Skeletal muscle tissue (tissue), 4 donors: ENCODE measurements around the gene TNRC18. TPM values are rescaled to one million over a fixed set of nuclear protein-coding genes. Genes with fewer than 3 reads are reported as not detected.

Experiments used
- H3K27ac ChIP-seq: one replicate; pipeline ENCODE4 v1.7.0; 2013; ENCODE audit warnings: mild to moderate bottlenecking, low read depth, low read length, inconsistent platforms
- H3K27me3 ChIP-seq, 3 donors: one replicate each; pipeline ENCODE4 v1.7.0; 2013; ENCODE audit warnings: low read length in 3 of 3; ENCODE audit not compliant: control insufficient read depth in 3 of 3, insufficient read depth in 3 of 3
- H3K36me3 ChIP-seq, 3 donors: one replicate each; pipeline ENCODE4 v1.7.0; 2013; ENCODE audit warnings: low read length in 3 of 3; ENCODE audit not compliant: control insufficient read depth in 3 of 3, insufficient read depth in 3 of 3
- H3K4me1 ChIP-seq, 3 donors: one replicate each; pipeline ENCODE4 v1.7.0; 2013; ENCODE audit warnings: low read length in 3 of 3, mild to moderate bottlenecking in 3 of 3; ENCODE audit not compliant: control insufficient read depth in 3 of 3, insufficient read depth in 3 of 3
- H3K4me3 ChIP-seq, 3 donors: one replicate each; pipeline ENCODE4 v1.7.0; 2013; ENCODE audit warnings: low read length in 3 of 3
- H3K9ac ChIP-seq, 3 donors: one replicate each; pipeline ENCODE4 v1.7.0; 2013; ENCODE audit warnings: low read length in 3 of 3, mild to moderate bottlenecking in 3 of 3, moderate library complexity in 2 of 3, low read depth in 1 of 3
- H3K9me3 ChIP-seq, 3 donors: one replicate each; pipeline ENCODE4 v1.7.0; 2013; ENCODE audit warnings: low read length in 3 of 3; ENCODE audit not compliant: control insufficient read depth in 3 of 3
- total RNA-seq: library from RNA; depleted of rRNA; stranded (reverse); fragments of >200 nt; gene quantifications from one replicate; pipeline ENCODE4 v1.2.3, GENCODE V29; 2014
- donor health status: Osteomylitis.

Gene TNRC18
- total RNA-seq, 1 donor from 2014 or later = 25.6 TPM

DNA sequence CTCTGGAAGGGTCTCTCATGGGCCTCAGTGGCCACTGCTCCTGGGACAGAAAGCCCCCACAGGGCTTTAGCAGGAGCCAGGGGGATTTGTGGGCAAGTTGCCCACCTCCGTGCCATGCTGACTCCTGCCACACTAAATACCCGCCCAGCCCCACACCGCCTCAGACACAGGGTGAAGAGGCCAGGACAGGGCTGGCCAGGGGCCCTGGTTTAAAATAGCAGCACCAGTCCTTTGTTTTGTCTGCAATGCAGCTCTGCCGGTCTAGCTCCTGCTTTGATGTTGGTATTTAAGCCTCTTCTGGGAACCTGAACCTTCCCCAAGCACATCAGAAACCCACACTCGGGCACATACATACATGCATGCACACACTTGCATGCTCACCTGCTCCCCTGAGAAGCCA is 14.4 kb upstream of the TNRC18 start:
- Histone ChIP-seq H3K36me3 (peaks cover 2 to 5% (median 3%) of the 10 kb centered on the region in 3 donors), H3K4me1 (peaks cover 0 to 11% (median 9%) of the 10 kb centered on the region in 3 donors), H3K27ac (no peak overlapping the region), H3K9me3 (peaks cover 0 to 4% (median 0%) of the 10 kb centered on the region in 3 donors), H3K4me3 (no peak overlapping the region), H3K9ac (peak overlapping the region in 1 of 3 donors; percentile 64), H3K27me3 (no peaks in the 10 kb centered on the region)

DNA sequence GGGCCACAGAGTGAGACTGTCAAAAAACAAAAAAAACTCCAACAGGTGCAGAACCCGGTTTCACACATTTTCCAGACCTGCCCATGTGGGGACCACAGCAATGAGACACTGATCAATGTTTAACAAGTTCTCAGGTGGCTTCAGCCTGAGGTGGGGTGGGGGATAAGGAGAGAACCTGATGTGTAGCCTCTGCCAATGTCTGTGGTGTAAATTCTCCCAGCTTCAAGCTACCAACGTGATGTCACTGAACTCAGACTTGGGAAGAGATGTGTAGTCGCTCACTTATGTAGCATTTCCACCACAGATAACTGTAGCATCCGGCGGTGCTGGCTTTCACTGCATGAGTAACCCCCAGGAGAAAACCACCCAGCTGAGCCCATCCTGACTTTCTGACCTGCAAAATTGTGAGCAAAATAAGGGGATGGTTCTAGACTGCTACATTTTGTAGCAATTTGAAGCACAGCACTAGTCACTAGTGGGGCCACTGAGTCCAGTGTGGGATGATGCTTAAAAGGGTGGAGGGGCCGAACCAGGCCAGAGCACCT is 13.8 kb upstream of the TNRC18 start:
- Histone ChIP-seq H3K9ac (peak overlapping the region in 1 of 3 donors; percentile 64), H3K36me3 (peaks cover 2 to 7% (median 3%) of the 10 kb centered on the region in 3 donors), H3K9me3 (peaks cover 0 to 4% (median 0%) of the 10 kb centered on the region in 3 donors), H3K4me3 (no peak overlapping the region), H3K27me3 (no peaks in the 10 kb centered on the region), H3K27ac (no peak overlapping the region), H3K4me1 (peaks cover 0 to 9% (median 6%) of the 10 kb centered on the region in 3 donors)

DNA sequence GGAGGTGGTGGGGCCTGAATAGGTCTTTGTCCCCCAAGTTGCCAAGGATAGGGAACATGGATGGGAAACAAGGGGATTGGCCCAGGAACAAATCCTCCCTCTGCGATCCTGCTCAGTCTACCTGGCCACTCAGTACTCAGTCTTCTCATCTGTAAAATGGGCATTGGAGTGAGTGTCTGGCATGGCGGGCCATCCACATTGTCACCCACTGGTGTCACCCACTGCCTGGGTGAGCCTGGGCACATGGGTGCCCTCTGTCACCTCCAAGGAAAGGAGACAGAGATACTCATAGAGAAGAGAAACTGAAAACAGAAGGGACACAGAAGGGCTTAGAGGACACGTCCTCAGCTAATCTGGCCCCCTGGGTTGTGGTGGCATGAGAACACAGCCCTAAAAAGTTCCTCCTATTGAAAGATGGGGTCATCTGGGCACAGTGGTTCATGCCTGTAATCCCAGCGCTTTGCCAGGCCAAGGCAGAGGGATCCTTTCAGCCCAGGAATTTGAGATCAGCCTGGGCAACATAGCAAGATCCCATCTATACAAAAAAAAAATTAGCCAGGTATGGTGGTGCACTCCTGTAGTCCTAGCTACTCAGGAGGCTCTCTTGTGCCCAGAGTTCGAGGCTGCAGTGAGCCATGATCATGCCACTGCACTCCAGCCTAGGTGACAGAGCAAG is 12.5 kb upstream of the TNRC18 start:
- no peaks in the 10 kb centered on the region for H3K27me3 ChIP-seq
- peaks cover 2 to 7% (median 3%) of the 10 kb centered on the region in 3 donors for H3K36me3 ChIP-seq
- H3K4me1 ChIP-seq = peaks cover 0 to 9% (median 6%) of the 10 kb centered on the region in 3 donors
- no peak overlapping the region for H3K27ac ChIP-seq
- H3K9me3 ChIP-seq = peaks cover 0 to 4% (median 0%) of the 10 kb centered on the region in 3 donors
- no peak overlapping the region for H3K9ac ChIP-seq
- H3K4me3 ChIP-seq = no peak overlapping the region

DNA sequence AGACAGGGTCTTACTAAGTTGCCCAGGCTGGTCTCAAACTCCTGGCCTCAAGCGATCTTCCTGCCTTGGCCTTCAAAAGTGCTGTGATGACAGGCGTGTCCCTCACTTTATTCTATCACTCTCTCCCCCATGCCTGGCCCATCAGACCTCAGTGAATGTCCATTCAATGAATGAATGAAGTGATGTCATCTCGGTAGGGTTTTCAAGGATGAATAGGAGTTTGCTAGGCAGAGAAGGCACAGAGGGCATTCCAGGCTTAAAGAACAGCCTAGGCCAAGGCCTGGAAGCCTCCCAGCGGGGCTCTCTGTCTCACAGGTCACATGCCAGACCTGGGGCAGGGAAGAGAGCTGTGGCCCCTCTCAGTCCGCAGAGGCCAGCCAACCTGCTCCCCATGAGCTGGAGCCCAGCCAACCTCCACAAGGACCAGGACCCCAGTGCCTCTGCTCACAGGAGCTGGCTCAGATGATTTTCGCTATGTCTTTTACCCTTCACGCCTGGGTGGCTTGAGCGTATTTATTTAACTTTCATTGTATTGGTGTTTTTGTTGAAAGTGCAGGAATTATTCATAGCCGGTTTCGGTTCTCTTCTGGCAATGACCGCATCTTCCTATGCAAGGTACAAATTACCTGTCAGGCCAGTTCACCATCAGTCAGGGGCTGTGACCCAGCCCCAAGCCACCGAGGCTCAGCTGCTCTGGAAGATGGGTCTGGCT is 11.8 kb upstream of the TNRC18 start:
- H3K27ac ChIP-seq = no peak overlapping the region
- peaks cover 0 to 4% (median 0%) of the 10 kb centered on the region in 3 donors for H3K9me3 ChIP-seq
- no peaks in the 10 kb centered on the region for H3K27me3 ChIP-seq
- H3K36me3 ChIP-seq = peaks cover 2 to 7% (median 3%) of the 10 kb centered on the region in 3 donors
- peaks cover under 1 to 9% (median 9%) of the 10 kb centered on the region in 3 donors for H3K4me1 ChIP-seq
- H3K4me3 ChIP-seq = no peak overlapping the region
- no peak overlapping the region for H3K9ac ChIP-seq

DNA sequence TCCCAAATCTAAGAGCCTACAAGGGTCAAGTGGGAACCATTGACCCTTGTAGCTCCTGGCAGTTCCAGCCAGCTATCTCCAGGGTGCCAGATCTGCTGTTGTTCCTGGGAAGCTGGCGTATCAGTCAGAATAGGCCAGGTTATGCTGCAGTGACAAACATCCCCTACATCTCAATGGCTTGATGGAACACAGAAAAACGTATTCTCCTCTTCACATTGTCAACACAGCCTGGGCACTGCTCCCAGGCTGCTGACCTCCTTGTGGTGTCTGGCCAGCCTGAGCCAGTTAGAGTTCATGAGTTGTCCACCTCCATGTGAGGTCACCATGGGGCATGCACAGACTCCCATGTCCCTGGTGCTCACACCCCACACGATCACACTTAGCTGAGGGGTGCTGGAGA is 9.5 kb upstream of the TNRC18 start:
- Histone ChIP-seq H3K27me3 (no peaks in the 10 kb centered on the region), H3K4me3 (no peak overlapping the region), H3K36me3 (peaks cover 2 to 7% (median 3%) of the 10 kb centered on the region in 3 donors), H3K27ac (no peak overlapping the region), H3K9me3 (peaks cover 0 to 4% (median 0%) of the 10 kb centered on the region in 3 donors), H3K9ac (no peak overlapping the region), H3K4me1 (peaks cover 22 to 28% (median 27%) of the 10 kb centered on the region in 3 donors)

DNA sequence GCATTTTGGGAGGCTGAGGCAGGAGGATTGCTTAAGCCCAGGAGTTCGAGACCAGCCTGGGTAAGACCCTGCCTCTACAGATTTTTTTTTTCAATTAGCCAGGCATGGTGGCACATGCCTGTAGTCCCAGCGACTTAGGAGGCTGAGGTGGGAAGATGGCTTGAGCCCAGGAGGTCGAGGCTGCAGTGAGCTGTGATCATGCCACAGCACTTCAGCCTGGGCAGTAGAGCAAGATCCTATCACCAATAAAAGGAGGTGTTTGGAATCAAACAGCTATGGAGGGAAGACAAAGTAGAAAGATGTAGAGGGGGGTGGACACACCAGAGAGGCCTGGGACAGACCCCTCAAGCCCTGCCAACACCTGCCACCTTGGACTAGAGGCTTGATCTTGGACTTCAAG is 9.1 kb upstream of the TNRC18 start:
- no peak overlapping the region for H3K9ac ChIP-seq
- H3K9me3 ChIP-seq = peaks cover 0 to 4% (median 0%) of the 10 kb centered on the region in 3 donors
- no peak overlapping the region for H3K27ac ChIP-seq
- peaks cover 1 to 7% (median 2%) of the 10 kb centered on the region in 3 donors for H3K36me3 ChIP-seq
- peaks cover 23 to 29% (median 27%) of the 10 kb centered on the region in 3 donors for H3K4me1 ChIP-seq
- no peak overlapping the region for H3K4me3 ChIP-seq
- no peaks in the 10 kb centered on the region for H3K27me3 ChIP-seq

DNA sequence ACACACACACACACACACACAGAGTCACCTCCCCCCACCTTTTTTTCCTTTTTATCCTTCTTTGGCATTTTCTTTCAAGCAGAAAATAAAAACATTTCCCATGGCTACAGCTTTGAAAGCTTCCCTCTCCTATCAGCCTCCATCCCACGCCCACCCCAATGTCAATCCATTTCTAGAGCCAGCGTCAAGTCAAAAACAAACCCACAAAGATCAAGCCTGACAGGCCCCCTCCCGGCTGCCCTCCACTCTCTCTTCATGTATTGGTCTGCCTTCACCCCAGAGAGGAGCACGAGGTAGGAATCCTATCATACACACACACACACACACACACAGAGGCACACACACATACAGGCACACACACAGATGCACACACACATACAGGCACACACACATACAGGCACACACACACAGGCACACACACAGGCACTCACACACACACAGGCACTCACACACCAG is 8.0 kb upstream of the TNRC18 start:
- no peak overlapping the region for H3K27ac ChIP-seq
- H3K36me3 ChIP-seq = peaks cover 0 to 7% (median 2%) of the 10 kb centered on the region in 3 donors
- peaks cover 23 to 36% (median 28%) of the 10 kb centered on the region in 3 donors for H3K4me1 ChIP-seq
- no peak overlapping the region for H3K9ac ChIP-seq
- no peaks in the 10 kb centered on the region for H3K27me3 ChIP-seq
- peaks cover 0 to 4% (median 0%) of the 10 kb centered on the region in 3 donors for H3K9me3 ChIP-seq
- no peak overlapping the region for H3K4me3 ChIP-seq

DNA sequence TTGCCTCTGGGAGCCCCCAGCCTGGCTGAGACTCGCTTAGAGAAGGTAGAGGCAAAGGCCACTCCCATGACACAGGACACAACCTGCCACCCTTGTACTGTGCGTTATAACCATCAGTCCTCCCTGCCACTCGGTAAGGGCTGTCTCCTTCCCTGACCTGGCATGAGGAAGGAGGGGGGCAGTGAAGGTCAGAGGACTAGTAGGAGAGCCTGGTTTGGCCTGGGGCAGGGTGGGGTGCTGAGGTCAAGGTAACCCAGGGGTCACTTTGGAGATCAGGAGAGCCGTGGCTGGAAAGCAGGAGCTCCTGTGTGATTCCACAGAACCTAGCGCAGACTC is 6.9 kb upstream of the TNRC18 start:
- no peaks in the 10 kb centered on the region for H3K27me3 ChIP-seq
- peaks cover 23 to 36% (median 28%) of the 10 kb centered on the region in 3 donors for H3K4me1 ChIP-seq
- H3K36me3 ChIP-seq = peaks cover 0 to 7% (median 2%) of the 10 kb centered on the region in 3 donors
- no peak overlapping the region for H3K4me3 ChIP-seq
- H3K9me3 ChIP-seq = peaks cover 0 to 4% (median 0%) of the 10 kb centered on the region in 3 donors
- H3K27ac ChIP-seq = no peak overlapping the region
- no peak overlapping the region for H3K9ac ChIP-seq

DNA sequence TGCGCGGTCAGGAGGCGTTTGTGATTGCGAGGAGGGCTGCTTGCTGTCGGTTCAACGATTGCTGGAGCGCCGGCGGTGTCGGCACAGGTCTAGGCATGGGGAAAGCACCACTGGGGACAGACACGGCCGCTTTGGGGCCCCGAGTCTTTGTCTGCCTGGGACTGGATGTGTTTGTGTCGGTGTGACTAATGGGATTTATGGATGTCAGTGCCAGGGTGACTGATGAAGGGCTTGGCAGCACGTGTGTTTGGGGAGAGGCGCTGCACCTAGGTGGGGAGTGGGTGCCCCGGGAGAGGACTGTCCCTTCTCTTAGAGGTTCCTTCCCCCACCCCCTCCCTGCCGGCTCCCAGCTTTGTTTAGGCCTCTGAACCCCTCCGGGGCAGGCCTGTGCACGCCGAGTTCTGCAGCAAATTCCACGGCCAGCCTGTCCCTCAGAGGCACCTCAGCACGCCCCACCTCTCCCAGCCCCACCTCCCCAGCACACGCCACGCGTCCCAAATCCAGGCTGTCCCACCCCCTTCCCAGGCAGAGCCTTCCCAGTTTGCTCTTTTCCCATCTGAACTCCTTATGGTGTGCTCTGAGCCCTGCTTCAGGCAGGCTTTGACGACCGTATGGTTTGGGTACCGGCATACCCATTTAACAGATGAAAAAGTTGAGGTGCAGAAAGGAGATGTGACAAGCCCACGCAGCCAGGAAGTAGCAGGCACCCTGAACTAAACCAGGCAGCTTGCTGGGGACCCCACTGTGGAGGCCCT is 6.4 kb upstream of the TNRC18 start:
- Histone ChIP-seq H3K9me3 (peaks cover 0 to 4% (median 0%) of the 10 kb centered on the region in 3 donors), H3K36me3 (peaks cover 0 to 7% (median 2%) of the 10 kb centered on the region in 3 donors), H3K9ac (peak overlapping the region; percentile 79 to 99 (median 99)), H3K4me1 (peaks cover 23 to 36% (median 28%) of the 10 kb centered on the region in 3 donors), H3K27ac (peak overlapping the region; percentile 97), H3K27me3 (no peaks in the 10 kb centered on the region), H3K4me3 (peak overlapping the region; percentile 91 to 94 (median 92))
